ENCODE results near the gene CDHR4.

DNA sequence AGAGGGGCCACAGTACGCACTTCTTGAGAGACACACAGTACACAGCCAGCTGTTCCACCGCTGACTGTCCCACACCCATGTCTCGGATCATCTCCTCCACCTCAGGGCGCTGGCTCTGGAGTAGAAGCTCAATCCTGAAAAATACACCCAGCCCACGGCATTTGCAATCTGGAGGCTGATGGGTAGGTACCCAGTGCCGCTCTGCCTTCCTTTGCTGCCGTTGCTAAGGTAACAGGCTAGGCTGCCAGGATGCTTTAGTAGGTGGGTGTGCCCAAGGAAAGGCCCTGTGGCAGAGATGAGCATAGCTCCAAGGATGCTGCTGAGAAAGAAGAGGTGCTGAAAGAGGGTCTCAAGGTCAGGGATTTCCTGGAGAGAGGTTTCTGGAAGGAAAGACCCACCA lies 42.1 kb upstream of the CDHR4 start:
- TF ChIP-seq, protein P1, sequence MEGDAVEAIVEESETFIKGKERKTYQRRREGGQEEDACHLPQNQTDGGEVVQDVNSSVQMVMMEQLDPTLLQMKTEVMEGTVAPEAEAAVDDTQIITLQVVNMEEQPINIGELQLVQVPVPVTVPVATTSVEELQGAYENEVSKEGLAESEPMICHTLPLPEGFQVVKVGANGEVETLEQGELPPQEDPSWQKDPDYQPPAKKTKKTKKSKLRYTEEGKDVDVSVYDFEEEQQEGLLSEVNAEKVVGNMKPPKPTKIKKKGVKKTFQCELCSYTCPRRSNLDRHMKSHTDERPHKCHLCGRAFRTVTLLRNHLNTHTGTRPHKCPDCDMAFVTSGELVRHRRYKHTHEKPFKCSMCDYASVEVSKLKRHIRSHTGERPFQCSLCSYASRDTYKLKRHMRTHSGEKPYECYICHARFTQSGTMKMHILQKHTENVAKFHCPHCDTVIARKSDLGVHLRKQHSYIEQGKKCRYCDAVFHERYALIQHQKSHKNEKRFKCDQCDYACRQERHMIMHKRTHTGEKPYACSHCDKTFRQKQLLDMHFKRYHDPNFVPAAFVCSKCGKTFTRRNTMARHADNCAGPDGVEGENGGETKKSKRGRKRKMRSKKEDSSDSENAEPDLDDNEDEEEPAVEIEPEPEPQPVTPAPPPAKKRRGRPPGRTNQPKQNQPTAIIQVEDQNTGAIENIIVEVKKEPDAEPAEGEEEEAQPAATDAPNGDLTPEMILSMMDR (IDR thresholded peaks at IDR 0.05), result no peak
- no peak for TF ChIP-seq POLR2A (IDR thresholded peaks at IDR 0.05)

Data from right lobe of liver (tissue), 4 donors.